Trophoblast cell (in vitro differentiated cells and primary cell): ENCODE results near the gene BBOF1.
"Not testable (repeated sequence)": the region's sequence is repeated elsewhere in the genome, so short reads cannot be mapped to it uniquely, and the experiment has no call there.

Experiments
- DNase-seq, 2 donors: peaks; one replicate each; pipeline ENCODE4 v3.0.0-alpha.2; 2016
- H2AFZ ChIP-seq: 2 replicates; pipeline ENCODE4 v1.6.1; 2013; ENCODE audit warnings: low read length, moderate library complexity, mild to moderate bottlenecking; ENCODE audit not compliant: insufficient read depth, poor library complexity
- H2AK5ac ChIP-seq: 2 replicates; pipeline ENCODE4 v1.6.1; 2013; ENCODE audit warnings: mild to moderate bottlenecking, low read length
- H2BK120ac ChIP-seq: 2 replicates; pipeline ENCODE4 v1.6.1; 2013; ENCODE audit warnings: low read length, mild to moderate bottlenecking, moderate library complexity; ENCODE audit not compliant: insufficient read depth, poor library complexity
- H2BK12ac ChIP-seq: 2 replicates; pipeline ENCODE4 v1.6.1; 2013; ENCODE audit warnings: mild to moderate bottlenecking, low read length, moderate library complexity
- H2BK5ac ChIP-seq: 2 replicates; pipeline ENCODE4 v1.6.1; 2013; ENCODE audit warnings: low read length, low read depth, moderate library complexity, mild to moderate bottlenecking; ENCODE audit not compliant: poor library complexity
- H3K14ac ChIP-seq: 2 replicates; pipeline ENCODE4 v1.6.1; 2013; ENCODE audit warnings: mild to moderate bottlenecking, low read length
- H3K18ac ChIP-seq: 2 replicates; pipeline ENCODE4 v1.6.1; 2013; ENCODE audit warnings: mild to moderate bottlenecking, low read length
- H3K23ac ChIP-seq: 2 replicates; pipeline ENCODE4 v1.6.1; 2013; ENCODE audit warnings: low read length
- H3K27ac ChIP-seq: 2 replicates; pipeline ENCODE4 v1.5.1; 2013; ENCODE audit warnings: low read depth, mild to moderate bottlenecking, inconsistent platforms, low read length, moderate library complexity
- H3K27me3 ChIP-seq: 2 replicates; pipeline ENCODE4 v1.6.1; 2013; ENCODE audit warnings: inconsistent platforms, mild to moderate bottlenecking, low read length, moderate library complexity; ENCODE audit not compliant: insufficient read depth
- H3K36me3 ChIP-seq, 2 experiments: 1 replicate in 1 of 2; 2 replicates in 1 of 2; pipeline ENCODE4 v1.6.1; 2013; ENCODE audit warnings: low read length in 2 of 2, mild to moderate bottlenecking in 2 of 2, moderate library complexity in 1 of 2; ENCODE audit not compliant: insufficient read depth in 2 of 2, control insufficient read depth in 1 of 2
- H3K4ac ChIP-seq: 2 replicates; pipeline ENCODE4 v1.6.1; 2013; ENCODE audit warnings: low read depth, mild to moderate bottlenecking, low read length, moderate library complexity
- H3K4me1 ChIP-seq, 2 experiments: 1 replicate in 1 of 2; 2 replicates in 1 of 2; pipeline ENCODE4 v1.6.1; 2013; ENCODE audit warnings: low read length in 2 of 2, mild to moderate bottlenecking in 2 of 2, moderate library complexity in 1 of 2; ENCODE audit not compliant: insufficient read depth in 2 of 2, control insufficient read depth in 1 of 2
- H3K4me2 ChIP-seq: 2 replicates; pipeline ENCODE4 v1.6.1; 2013; ENCODE audit warnings: inconsistent platforms, mild to moderate bottlenecking, low read length, moderate library complexity
- H3K4me3 ChIP-seq: 2 replicates; pipeline ENCODE4 v1.5.1; 2013; ENCODE audit warnings: mild to moderate bottlenecking, low read depth, low read length, inconsistent platforms
- H3K79me1 ChIP-seq: one replicate; pipeline ENCODE4 v1.6.1; 2013; ENCODE audit warnings: low read length
- H3K79me2 ChIP-seq: 2 replicates; pipeline ENCODE4 v1.6.1; 2013; ENCODE audit warnings: low read length, mild to moderate bottlenecking; ENCODE audit not compliant: control insufficient read depth, insufficient read depth, poor library complexity
- H3K9ac ChIP-seq: 2 replicates; pipeline ENCODE4 v1.6.1; 2013; ENCODE audit warnings: mild to moderate bottlenecking, low read length
- H3K9me3 ChIP-seq: 2 replicates; pipeline ENCODE4 v1.6.1; 2013; ENCODE audit warnings: low read depth, mild to moderate bottlenecking, control low read depth, inconsistent platforms, low read length; ENCODE audit not compliant: insufficient read depth
- H4K12ac ChIP-seq: 2 replicates; pipeline ENCODE4 v1.6.1; 2013; ENCODE audit warnings: low read depth, mild to moderate bottlenecking, low read length, moderate library complexity
- H4K8ac ChIP-seq: 2 replicates; pipeline ENCODE4 v1.6.1; 2013; ENCODE audit warnings: low read depth, mild to moderate bottlenecking, low read length, moderate library complexity
- H4K91ac ChIP-seq: one replicate; pipeline ENCODE4 v1.6.1; 2013; ENCODE audit warnings: low read depth, mild to moderate bottlenecking, low read length, moderate library complexity
- WGBS: extraction: QIAGEN DNeasy Blood & Tissue Kit; methylation state at CpG from one replicate; pipeline ENCODE4 v1.1.7; 2013; ENCODE audit warnings: missing lambda C conversion rate; ENCODE audit not compliant: insufficient read length, insufficient coverage; ENCODE audit errors: extremely low coverage; 5-methylcytosine and 5-hydroxymethylcytosine counted together

BBOF1 gene

GRCh38 chr14:73988065-73988464 lies 31.1 kb upstream of the BBOF1 start:
- Histone ChIP-seq H2AK5ac (no peak overlapping the region), H3K79me2 (no peaks in the 10 kb centered on the region), H2BK5ac (no peak overlapping the region), H2AFZ (no peak overlapping the region), H3K4me2 (no peak overlapping the region), H3K23ac (no peak overlapping the region), H2BK120ac (no peak overlapping the region), H3K4me3 (no peak overlapping the region), H3K36me3 (peaks cover 0 to 4% of the 10 kb centered on the region in 2 experiments), H3K79me1 (no peaks in the 10 kb centered on the region), H2BK12ac (no peak overlapping the region), H3K9me3 (no peaks in the 10 kb centered on the region), H3K4ac (no peak overlapping the region), H3K27me3 (no peaks in the 10 kb centered on the region), H4K8ac (no peak overlapping the region), H3K27ac (no peak overlapping the region), H3K18ac (no peak overlapping the region), H4K91ac (no peak overlapping the region), H3K9ac (no peak overlapping the region), H3K4me1 (no peaks in the 10 kb centered on the region), H4K12ac (no peak overlapping the region), H3K14ac (no peak overlapping the region)
- DNase-seq, result no peak
- WGBS, result no CpG with 5 or more reads among the region's 3 CpGs

- DNase-seq, H3K4ac ChIP-seq, H2BK12ac ChIP-seq, H3K79me2 ChIP-seq, H3K23ac ChIP-seq, H3K4me1 ChIP-seq, H2BK120ac ChIP-seq, H4K91ac ChIP-seq, H2BK5ac ChIP-seq, H4K12ac ChIP-seq, H3K18ac ChIP-seq, H3K27ac ChIP-seq, H3K79me1 ChIP-seq, H3K36me3 ChIP-seq, H3K9ac ChIP-seq, H3K14ac ChIP-seq, H3K4me2 ChIP-seq, H3K4me3 ChIP-seq, H3K9me3 ChIP-seq, H2AFZ ChIP-seq, H3K27me3 ChIP-seq, H4K8ac ChIP-seq, H2AK5ac ChIP-seq: not testable (repeated sequence)
- no CpG with 5 or more reads among the region's 7 CpGs for WGBS
Observed at GRCh38 chr14:73988656-73989055, 30.5 kb upstream of the BBOF1 start.

- WGBS, result no CpG with 5 or more reads among the region's 4 CpGs
- H2AK5ac ChIP-seq, result no peak overlapping the region
Observed at GRCh38 chr14:73991092-73991491, 28.1 kb upstream of the BBOF1 start.

GRCh38 chr14:73994926-73995325 lies 24.2 kb upstream of the BBOF1 start:
- not testable (repeated sequence) for H3K36me3 ChIP-seq, H3K27ac ChIP-seq, H4K12ac ChIP-seq, H3K4ac ChIP-seq, H3K79me2 ChIP-seq, H3K4me3 ChIP-seq, H2BK5ac ChIP-seq, H2BK12ac ChIP-seq, H4K8ac ChIP-seq, H3K4me1 ChIP-seq, H3K23ac ChIP-seq, H3K18ac ChIP-seq, H3K9me3 ChIP-seq, H2BK120ac ChIP-seq, H2AFZ ChIP-seq, H2AK5ac ChIP-seq, H3K14ac ChIP-seq, H3K9ac ChIP-seq, H3K4me2 ChIP-seq, H3K79me1 ChIP-seq, DNase-seq, H3K27me3 ChIP-seq, H4K91ac ChIP-seq
- no CpG with 5 or more reads among the region's 7 CpGs for WGBS

More at GRCh38 chr14:73991092-73991491, 28.1 kb upstream of the BBOF1 start:
- no peak overlapping the region for H3K9ac ChIP-seq
- H4K12ac ChIP-seq, result no peak overlapping the region
- H4K8ac ChIP-seq, result no peak overlapping the region
- no peak overlapping the region for H3K23ac ChIP-seq
- no peak overlapping the region for H3K4me3 ChIP-seq
- no peaks in the 10 kb centered on the region for H3K9me3 ChIP-seq
- no peak overlapping the region for H3K18ac ChIP-seq
- no peak overlapping the region for H3K4me2 ChIP-seq
- no peaks in the 10 kb centered on the region for H3K79me1 ChIP-seq
- peaks cover 0 to 2% of the 10 kb centered on the region in 2 experiments for H3K36me3 ChIP-seq
- H2BK5ac ChIP-seq, result no peak overlapping the region
- no peak overlapping the region for H3K27ac ChIP-seq
- H2BK12ac ChIP-seq, result no peak overlapping the region
- DNase-seq, result no peak
- no peak overlapping the region for H2AFZ ChIP-seq
- no peaks in the 10 kb centered on the region for H3K4me1 ChIP-seq
- H3K14ac ChIP-seq, result no peak overlapping the region
- no peaks in the 10 kb centered on the region for H3K79me2 ChIP-seq
- H3K27me3 ChIP-seq, result no peaks in the 10 kb centered on the region
- H3K4ac ChIP-seq, result no peak overlapping the region
- no peak overlapping the region for H4K91ac ChIP-seq
- H2BK120ac ChIP-seq, result no peak overlapping the region
